H4 (cell line): Measurements from ENCODE around the gene PTPRR. TPM values are rescaled to one million over a fixed set of nuclear protein-coding genes. Genes with fewer than 3 reads are reported as not detected.

ENCODE experiments used
- DNase-seq: peaks from one replicate; pipeline ENCODE4 v3.0.0-alpha.2; 2015; ENCODE audit warnings: low spot score
- total RNA-seq: library from RNA; depleted of rRNA; stranded (reverse); fragments of >200 nt; shearing (Covaris generic); gene quantifications from 2 replicates; pipeline ENCODE4 v1.2.3, GENCODE V29; 2014

Gene PTPRR
- total RNA-seq, 1 experiment from 2014 or later = 1.3 TPM

DNA sequence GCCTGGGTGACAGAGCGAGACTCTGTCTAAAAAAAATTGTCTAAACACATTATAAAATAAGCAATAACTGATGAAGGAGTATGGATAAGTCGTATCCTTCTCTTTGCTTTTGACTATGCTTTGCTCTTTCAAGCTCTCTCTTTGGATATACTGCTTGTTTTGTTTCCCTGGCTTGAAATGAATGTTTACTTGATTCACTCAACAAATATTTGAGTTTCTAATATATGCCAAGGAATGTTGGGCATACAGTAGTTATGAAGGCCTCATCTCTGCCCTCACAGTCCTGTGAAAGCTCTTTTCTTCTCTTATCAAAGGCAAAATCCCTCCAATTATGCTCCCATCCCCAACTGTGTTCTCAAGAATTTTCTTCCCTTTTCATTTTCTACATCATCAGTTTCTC lies 123.5 kb downstream of the PTPRR start:
- DNase-seq = no peak

DNA sequence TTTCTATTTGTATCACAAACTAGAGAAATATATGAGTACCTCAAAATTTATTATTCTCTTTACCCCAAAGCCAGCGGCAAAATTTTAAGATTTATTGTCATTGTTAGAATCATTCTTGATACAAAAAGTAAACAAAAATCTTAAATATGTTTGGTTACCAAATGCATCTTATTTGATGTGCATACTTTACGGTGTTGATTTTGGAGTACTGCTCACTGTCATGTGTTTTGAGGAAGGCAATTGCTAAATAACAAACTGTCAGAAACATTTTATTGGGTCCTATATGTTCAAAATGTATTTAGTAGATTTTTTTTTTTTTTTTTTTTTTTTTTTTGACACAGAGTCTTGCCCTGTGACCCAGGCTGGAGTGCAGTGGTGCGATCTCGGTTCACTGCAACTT lies 124.9 kb downstream of the PTPRR start:
- no peak for DNase-seq

DNA sequence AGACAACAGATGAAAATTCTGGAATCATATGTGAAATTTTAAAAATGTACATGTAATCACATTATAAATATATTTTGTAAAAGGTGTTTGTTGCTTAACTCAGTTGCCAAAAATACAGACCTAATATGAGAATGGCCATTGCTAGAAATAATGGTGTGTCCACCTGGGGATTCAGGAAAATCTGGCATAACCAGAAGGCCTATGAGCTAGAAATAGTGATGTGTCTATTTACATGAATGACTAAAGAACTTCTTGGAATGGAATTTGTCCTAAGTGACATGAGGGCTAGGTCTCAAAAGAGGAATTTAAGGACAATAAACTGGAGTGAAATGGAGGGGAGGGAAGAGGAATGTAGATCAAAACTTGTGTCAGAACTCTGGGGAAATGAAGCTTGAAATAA lies 126.4 kb downstream of the PTPRR start:
- no peak for DNase-seq

DNA sequence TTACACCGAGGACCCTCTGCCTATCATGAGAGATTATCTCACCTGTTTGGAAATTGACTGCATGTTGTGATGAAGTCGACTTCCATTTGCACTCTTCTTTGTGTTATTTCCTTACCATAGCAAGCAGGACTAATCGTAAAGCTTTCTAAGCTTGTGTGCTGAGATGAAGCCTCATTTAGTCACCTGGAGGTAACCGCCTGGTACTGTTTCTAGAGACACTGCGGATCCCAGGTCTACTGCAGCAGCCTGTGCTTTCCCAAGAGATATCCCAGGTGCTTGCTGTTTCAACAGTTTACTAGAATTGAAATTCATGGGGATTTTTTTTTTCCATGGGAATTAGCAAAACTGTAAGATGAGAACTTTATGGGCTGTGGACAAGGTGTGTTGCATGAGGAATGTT lies 131.8 kb downstream of the PTPRR start:
- DNase-seq = no peak

DNA sequence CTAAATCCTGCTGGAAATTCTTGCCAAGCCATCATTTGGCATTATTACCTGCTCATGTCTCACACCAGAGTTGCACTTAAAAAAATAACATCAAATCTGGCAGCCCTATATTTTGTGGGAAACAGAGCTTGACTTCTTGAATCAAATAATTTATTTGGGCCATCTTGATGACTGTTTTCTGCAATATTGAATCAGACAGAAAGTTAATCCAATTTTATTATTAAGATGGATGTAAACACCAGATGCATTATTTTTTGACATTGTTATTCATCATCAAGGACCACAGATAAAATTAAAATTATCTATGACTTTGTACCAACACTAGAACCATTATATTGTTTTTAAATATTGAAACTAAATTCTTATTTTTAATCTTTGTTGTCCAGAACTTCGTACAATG lies 132.9 kb downstream of the PTPRR start:
- no peak for DNase-seq

DNA sequence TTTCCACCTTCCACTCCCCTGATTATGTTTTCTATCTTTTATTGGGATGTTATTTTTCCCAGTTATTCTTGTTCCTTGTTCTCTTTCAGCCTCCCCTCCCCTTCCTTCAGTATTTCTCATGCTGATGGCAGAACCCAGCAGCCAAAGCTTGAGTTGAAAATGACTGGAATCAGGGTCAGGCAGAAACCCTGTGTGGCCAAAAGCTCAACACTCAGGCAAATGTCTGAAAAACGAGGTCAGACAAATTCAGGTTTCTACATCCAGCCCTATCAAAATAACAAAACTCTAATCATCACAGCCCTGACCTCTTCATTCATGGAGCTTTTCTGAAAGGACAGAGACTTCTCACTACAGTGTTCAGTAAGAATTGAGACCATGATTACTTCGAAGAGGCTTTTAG lies 134.6 kb downstream of the PTPRR start:
- no peak for DNase-seq

DNA sequence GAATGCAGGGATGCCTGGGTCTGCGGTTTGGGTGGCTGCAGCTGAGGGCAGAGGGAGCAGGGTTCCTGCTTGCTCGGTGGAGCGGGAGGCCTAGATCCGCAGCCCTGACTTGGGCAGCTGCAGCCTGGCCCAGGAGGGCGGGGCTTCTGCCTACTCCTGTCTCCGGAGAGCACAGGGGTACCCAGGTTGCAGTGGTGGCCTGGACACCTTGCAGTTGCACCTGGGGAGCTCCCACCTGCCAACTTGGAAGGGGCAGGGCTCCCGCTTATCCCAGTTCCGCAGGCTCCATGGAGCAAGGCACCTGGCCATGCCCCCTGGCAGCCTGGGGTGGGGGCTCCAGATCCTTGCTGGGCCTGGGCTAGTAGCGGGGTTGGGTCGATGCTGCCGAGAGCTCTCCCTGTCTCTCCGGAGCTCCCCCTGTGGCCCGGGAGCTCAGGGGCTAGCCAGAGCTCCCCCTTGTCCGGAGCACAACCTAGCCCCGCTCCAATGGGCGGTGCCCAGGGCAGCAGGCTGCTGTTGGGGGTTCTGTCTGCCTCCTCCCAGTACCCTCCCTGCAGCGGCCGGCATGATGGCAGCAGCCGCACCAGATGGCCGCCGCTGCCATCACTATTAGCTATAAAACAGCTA lies 136.4 kb downstream of the PTPRR start:
- DNase-seq = no peak

DNA sequence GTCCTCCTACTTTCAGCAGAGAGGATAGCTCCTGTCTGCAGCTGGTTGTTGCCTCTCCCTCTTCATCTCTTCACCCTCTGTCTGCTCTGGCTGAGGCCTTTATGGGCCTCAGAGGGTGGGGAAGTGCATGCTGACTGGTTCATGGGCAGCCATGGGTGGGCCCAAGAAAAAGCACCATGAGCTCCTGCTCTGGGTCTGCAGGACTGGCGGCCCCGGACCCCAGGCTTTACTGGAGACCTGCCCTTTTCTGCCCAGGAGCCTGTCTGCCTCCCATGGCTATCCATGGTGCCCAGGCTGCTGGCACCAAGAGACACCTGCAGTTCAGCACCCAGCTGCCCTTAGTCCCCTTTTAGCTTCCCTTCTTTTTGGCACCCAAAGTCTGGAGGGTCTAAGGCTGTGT lies 137.1 kb downstream of the PTPRR start:
- DNase-seq = no peak

DNA sequence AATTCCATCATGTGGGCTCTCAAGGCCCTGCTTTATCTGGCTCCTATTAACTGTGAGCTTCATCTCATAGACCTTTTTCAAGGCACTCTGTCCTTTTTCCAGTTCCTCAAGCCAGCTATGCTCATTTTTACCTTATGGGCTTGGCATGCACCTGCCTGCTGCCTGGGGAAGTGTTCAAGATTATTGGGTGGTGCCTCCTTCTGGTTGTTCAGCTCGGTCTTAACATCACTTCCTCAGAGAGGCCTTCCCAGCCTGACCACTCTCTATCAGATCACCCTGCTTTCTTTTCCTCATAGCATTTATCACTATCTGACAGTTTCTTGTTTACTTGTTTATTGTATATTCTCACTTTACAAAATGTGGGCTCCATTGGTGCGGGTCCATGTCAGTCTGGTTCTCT lies 141.3 kb downstream of the PTPRR start:
- DNase-seq = no peak

DNA sequence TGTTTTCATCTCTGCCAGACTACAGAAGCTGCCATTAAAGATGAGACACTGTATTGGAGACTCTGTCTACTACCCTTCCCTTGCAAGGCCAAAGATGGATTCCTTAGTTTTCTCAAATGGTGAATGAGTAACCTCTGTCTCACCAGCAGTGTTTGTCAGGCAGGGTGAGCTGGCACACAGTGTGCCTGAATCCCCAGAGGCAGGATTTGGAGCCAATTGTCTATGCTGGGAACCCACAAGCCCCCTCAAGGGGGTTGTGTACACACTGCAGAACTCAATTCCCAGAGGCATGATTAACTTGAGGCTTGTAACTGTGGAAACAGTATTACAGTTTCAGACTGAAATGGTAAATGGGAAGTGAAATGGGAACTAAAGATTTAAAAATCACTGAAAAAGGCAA lies 146.5 kb downstream of the PTPRR start:
- no peak for DNase-seq

DNA sequence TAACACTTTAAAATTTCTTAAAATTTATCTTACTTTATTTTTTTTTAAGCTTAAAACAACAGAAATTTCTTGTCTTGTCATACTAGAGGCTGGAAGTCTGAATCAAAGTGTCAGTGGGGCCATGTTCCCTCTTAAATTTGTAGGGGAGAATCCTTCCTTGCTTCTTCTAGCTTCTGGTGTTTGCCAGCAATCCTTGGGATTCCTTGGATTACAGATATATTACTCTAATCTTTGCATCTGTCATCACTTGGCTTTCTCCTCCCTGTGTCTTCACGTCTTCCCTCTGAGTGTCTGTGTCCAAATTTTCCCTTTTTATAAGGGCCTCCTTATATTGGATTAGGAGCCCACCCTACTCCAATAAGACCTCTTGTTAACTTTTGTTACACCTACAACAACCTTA lies 147.7 kb downstream of the PTPRR start:
- DNase-seq = no peak

DNA sequence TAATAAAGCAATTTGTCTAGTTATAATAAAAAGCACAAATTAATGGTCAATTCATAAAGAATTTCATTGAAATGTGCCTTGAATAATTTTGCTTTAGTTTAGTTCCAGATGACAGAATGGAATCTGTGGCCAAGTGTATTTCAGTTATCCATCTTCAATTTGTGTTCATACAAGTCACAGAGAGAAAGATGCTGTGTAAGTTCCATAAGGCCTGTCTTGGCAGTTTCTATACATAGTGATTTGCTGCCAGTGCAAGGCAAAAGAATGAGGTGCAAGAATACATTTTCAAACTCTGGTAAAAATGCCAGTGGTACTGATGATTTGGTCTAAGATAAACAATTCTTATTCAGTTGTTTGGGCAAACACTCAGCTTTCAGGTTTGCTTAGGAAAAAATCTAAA lies 149.0 kb downstream of the PTPRR start:
- no peak for DNase-seq

DNA sequence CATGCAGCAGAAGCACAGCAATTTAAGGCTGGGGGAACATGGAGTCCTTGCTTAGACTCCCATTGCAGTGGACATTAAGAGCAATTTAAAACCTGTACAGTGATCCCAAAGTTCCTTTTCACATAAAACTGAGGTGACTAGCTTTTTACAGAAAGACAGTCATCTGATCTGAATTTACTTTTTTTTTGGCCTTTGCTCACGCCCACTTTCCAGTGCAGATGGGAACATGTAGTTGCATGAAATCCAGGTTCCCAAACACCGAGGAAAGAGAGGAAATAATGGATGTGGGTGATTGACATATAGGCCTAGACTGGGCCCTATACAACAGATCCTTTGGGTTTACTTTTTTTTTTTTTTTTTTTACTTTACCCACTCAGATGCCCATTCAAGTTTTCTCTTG lies 156.9 kb downstream of the PTPRR start:
- no peak for DNase-seq

DNA sequence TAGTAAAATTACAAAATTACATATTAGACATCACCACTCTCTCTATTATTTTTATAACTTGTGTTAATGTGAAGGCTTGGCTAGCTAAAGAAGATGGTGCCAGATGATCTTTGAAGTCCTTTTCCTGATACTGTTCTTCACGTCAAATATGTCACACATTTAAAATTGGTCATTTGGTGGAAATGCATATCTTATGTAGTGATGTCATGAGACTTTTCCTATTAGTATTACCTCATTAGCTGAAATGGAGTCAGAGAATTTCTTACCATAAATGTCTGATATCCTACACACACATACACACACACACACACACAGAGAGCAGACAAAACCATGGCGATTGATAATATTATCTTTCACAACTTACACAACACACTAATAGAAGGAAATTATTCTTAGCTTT lies 158.5 kb downstream of the PTPRR start:
- DNase-seq = no peak

DNA sequence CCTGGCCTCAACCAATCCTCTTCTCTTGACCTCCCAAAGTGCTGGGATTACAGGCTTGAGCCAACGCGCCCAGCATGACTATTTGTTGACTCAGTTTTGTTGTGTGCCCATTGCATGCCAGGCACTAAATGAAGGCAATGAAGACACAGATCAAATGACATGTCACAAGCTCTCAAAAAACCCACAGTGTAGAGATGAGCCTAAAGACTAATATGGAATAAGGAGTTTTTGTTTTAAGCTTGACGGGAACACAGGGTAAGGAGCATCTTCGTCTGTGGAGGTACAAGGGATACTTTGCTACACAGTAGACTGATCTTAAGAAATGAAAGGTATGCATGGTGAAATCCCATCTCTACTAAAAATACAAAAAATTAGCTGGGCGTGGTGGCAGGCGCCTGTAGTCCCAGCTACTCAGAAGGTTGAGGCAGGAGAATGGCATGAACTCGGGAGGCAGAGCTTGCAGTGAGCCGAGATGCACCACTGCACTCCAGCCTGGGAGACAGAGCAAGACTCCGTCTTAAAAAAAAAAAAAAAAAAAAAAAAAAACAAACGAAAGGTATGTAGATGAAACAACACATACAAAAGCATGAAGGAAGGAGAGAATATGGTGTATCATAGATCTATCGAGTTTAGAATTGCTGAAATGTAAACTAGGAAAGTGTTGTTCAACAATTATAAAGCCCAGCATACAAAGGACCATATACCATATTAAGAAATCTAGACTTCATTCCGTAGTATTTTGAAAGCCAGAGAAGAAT lies 161.2 kb downstream of the PTPRR start:
- no peak for DNase-seq

DNA sequence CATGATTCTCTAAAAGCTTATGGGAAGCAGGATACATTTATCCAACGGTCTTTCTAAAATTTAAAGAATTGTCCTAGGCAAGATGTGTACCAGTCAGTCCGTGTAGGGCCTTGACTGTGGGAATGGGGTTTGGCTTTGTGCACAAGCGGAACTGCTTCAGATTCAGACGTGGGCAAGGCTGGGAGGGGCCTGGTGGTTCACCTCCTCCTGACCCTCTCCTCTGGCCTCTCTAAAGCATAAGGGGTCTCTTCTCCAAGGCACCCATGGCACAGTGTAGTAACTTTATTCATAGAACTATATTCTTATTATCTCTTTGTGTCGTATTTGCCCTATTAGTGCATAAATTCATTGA lies 162.1 kb downstream of the PTPRR start:
- DNase-seq = no peak

DNA sequence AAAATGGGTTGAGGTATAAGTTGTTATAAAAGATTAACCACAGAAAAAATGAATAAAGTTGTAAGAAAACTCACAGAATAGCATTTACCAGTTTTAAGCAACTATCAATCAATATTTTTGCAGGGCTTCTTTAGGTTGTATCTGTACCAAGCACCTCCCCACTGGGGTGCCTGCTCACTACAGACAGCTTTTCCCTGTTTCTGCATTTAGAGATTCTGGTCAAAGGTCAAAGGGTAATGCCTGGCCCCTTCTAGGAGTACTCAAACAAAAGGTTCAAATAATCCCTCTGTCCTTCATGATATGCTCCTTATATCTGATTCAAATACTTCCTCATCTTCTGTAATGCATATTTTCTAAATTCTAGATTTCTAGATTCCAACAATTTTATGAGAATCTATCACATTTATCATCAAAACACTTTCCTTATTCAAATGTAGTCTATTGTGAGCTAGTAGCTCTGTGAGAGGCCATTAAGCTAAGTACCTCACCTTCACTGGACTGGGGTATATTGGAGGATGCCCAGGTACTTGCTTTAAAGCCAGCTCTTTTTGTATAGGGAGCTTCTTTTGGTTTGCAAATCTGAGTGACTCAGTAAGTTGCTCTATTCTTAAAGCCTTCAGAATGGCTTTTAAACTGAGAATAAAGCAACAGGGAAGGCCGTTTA lies 162.6 kb downstream of the PTPRR start:
- no peak for DNase-seq

DNA sequence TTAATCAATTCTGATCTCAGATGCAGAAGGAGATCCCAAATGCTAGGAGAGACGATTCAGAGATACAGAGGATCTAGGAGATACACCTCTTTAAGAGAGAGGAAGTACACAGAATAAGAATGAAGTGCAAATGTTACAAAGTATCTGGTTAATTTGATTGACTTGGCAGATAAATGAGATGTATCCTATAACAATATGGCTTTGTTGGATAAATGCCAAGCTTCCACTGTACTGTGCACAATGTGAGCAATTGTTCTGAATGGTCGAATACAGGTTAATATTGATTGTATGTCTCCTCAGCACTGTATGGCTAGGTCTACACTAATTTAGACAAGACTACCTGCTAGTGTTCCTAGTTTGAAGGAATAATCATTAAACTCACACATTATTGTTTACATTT lies 163.7 kb downstream of the PTPRR start:
- DNase-seq = no peak

DNA sequence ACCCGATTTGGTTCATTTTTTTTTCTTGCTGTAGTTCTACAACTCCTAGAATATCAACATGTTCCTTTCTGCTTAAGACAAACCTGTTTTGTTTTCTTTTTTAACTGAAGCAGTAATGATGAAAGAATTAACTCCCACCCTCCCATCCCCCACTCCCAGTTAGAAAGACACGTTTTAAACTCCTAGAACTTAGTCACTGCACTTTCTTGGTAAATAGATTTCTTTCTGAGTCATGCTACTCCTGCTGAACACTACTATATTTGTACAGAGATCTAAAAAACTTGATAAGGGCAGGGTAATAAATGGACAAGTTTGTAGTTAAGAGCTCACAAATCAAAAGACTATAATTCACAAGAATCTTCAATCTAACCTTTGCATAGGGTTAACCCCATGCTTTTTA lies 164.4 kb downstream of the PTPRR start:
- peak; percentile 51 for DNase-seq

DNA sequence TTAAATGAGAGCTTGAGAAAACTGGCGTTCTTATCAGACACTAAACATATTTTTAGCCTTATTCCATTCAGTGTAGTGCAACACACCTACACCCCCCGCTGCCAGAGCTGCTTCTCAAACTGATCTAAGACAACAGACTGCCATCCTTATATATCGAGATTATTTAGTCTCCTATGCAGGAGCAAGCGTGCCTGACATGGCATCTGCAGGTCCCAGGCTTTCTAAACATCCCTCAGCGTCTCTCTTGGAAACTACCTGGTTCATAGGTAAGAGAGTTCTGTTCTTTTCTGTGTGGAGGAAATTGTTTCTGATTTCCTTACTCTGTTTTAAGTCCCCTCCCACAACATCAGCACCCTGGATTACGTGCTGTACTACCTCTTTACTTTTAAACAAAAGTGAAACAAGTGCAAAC lies 166.2 kb downstream of the PTPRR start:
- DNase-seq = no peak

DNA sequence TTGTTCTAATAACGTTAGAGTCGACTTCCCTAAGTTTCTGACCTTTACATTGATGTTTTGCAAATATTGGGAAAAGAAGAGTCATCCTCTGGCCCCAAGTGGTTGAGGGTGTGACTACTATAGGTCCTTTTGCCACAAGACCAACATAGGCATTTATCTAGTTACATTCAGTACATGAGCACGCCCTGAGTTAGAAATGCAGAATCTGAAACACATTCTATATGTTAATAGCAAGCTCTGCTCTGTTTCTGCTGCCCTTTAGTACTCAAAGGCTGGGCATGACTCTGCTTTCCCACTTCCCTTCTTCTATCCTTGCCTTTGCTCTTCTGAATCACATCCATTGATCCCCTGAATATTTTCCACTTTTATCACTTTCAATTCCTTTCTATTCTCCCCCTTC lies 168.2 kb downstream of the PTPRR start:
- DNase-seq = no peak

DNA sequence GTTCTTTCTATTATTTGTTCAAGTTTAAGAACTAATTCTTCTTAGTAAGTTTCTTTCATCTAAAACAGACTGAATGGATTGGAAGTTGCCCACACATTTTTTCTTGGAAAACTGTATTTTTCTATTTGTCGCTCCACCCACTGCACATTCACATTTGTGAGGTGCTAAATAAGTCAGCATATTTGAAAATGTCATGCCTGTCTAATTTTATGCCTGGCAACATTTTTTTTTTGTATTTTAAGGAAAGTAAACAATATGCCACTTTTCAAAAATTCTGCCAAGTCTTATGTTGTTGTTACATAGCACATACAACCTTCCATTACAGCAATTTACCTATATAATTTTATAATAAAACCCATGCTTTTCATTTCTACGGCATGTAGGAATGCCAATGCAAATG lies 170.6 kb downstream of the PTPRR start:
- no peak for DNase-seq

DNA sequence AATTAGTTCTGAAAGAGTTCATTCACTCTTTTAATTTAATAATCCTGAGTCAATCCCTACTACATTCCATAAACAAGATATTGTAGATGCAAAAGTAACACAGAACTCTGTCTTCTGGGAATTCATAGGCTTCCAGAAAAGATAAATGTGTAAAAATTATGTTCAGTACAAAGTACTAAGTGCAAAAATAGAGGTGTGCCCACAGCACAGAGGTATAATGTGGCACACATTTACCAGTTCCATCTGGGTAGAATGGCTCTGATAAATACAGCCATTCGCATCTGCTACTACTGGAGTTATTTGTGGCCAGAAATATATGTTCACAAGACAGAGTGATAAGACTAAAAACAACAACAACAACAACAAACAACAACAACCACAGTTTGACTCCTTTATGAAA lies 171.7 kb downstream of the PTPRR start:
- no peak for DNase-seq
